Sigmoid colon (tissue), 4 donors: ENCODE measurements around the gene PARP11.

Experiments
- EP300 ChIP-seq, 4 donors: sonication (generic); formaldehyde crosslinking; IDR thresholded peaks; one replicate each; pipeline ENCODE4 v1.6.1; 2017; ENCODE audit warnings: antibody characterized with exemption in 4 of 4
- POLR2A ChIP-seq, 2 donors: fragments of 450-650 bp; IDR thresholded peaks; one replicate each; pipeline ENCODE4 v1.6.1; 2016; ENCODE audit warnings: antibody characterized with exemption in 2 of 2, mild to moderate bottlenecking in 2 of 2, moderate library complexity in 2 of 2
- POLR2AphosphoS5 ChIP-seq, 4 donors: sonication (generic); formaldehyde crosslinking; IDR thresholded peaks; one replicate each; pipeline ENCODE4 v1.6.1; 2017; ENCODE audit warnings: antibody characterized with exemption in 4 of 4
- TF ChIP-seq, protein P1 (sequence below), 4 experiments: fragments of 450-650 bp in 3 of 4; fragments of 200-600 bp in 1 of 4; IDR thresholded peaks; one replicate each; pipeline ENCODE4 v1.5.1; 2016 to 2019; ENCODE audit warnings: antibody characterized with exemption in 4 of 4, mild to moderate bottlenecking in 3 of 4, moderate library complexity in 2 of 4

DNA sequence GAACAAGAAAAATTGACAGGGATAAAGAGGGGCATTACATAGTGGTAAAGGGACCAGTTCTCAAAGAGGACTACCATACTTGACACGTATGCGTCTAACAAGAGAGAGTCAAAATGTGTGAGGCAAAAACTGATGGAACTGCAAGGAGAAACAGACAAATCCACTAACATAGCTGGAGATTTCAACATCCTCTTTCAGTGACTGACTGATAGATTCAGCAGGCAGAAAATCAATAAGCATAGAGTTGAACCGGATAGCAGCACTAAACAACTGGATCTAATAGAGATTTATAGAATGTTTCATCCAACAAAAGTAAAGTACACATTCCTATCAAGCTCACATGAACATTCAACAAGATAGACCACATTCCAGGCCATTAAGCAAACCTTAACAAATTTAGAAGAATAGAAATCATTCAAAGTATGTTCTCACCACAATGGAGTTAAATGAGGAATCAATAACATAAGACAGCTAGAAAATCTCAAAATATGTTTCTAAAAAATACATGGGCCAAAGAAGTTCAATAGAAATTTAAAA lies 104.2 kb downstream of the PARP11 start:
- TF ChIP-seq, protein P1, sequence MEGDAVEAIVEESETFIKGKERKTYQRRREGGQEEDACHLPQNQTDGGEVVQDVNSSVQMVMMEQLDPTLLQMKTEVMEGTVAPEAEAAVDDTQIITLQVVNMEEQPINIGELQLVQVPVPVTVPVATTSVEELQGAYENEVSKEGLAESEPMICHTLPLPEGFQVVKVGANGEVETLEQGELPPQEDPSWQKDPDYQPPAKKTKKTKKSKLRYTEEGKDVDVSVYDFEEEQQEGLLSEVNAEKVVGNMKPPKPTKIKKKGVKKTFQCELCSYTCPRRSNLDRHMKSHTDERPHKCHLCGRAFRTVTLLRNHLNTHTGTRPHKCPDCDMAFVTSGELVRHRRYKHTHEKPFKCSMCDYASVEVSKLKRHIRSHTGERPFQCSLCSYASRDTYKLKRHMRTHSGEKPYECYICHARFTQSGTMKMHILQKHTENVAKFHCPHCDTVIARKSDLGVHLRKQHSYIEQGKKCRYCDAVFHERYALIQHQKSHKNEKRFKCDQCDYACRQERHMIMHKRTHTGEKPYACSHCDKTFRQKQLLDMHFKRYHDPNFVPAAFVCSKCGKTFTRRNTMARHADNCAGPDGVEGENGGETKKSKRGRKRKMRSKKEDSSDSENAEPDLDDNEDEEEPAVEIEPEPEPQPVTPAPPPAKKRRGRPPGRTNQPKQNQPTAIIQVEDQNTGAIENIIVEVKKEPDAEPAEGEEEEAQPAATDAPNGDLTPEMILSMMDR (IDR thresholded peaks at IDR 0.05), result no peak
- TF ChIP-seq POLR2A (IDR thresholded peaks at IDR 0.05) (no peak), POLR2AphosphoS5 (IDR thresholded peaks at IDR 0.05) (no peak), EP300 (IDR thresholded peaks at IDR 0.05) (no peak)
